ENCODE data around the gene P2RX7.
"Not testable (repeated sequence)": the region's sequence is repeated elsewhere in the genome, so short reads cannot be mapped to it uniquely, and the experiment has no call there.

The P2RX7 gene

DNA sequence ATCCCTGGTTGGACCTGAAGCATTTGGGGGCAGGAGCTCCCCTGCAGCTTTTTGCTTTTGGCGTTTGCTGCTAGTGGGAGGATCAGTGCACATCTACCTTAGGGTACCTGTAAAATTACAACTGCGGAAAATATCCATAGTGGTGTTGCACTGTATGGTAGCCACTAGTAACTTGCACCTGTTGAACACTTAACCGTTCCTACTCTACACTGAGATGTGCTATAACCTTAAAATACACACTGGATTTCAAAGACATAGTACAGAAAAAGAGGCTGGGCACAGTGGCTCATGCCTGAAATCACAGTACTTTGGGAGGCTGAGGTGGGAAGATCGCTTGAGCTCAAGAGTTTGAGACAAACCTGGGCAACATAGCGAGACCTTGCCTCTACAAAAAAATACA lies 80.2 kb downstream of the P2RX7 start:
- no peak for DNase-seq

DNA sequence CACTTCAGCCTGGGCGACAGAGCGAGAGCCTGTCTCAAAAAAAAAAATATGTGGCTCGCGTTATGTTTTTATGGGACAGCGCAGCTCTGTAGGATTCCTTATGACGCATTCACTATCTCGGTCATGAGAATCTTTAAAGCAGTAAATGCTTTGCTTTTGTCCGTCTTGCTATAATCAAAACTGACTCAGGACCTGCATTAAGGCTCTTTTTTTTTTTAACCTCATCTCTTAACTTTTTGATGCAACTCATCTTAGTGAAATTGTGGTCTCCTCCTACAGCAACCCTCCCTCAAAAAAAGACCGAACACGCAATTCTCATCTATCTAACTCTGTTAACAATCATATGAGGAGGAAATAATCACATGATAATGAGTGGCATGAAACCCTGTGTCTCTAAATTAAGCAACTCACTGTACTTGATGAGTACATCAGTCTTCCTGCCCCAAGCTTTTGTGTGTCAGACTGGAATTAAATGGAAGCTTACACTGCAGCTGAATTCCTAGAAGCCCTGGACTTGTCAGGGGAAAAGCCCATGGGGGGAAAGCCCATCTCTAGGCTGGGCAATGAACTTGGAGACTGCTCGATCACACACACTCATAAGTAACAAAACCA lies 81.6 kb downstream of the P2RX7 start:
- peak; percentile 17 to 20 for DNase-seq

DNA sequence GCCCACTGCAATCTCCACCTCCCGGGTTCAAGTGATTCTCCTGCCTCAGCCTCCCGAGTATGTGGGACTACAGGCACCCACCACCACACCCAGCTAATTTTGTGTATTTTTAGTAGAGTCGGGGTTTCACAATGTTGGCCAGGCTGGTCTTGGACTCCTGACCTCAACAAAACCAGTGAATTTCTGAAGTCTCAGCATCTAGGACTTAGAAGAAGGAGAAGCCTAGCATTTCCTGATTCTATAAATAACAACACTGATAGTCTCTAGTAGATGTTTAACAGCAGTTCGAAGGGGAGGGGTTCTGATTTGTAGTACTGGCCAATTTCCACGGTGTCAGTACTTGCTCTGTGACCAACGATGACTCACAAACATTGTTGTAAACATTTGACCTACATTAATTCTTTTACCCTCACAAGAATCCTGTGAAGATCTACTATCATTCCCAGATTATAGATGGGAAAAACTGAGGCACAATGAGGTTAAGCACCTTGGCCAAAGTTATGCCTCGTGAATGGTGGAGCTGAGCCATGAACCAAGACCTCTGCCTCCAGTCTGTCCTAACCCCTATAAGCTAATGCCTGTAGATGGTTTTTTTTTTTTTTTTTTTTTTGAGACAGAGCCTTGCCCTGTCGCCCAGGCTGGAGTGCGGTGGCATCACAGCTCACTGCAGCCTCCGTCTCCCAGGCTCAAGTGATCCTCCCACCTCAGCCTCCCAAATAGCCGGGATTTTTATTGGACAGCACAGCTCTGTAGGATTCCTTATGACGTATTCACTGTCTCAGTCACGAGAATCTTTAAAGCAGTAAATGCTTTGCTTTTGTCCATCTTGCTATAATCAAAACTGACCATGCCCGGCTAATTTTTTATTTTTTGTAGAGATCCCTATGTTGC lies 82.4 kb downstream of the P2RX7 start:
- no peak for DNase-seq

DNA sequence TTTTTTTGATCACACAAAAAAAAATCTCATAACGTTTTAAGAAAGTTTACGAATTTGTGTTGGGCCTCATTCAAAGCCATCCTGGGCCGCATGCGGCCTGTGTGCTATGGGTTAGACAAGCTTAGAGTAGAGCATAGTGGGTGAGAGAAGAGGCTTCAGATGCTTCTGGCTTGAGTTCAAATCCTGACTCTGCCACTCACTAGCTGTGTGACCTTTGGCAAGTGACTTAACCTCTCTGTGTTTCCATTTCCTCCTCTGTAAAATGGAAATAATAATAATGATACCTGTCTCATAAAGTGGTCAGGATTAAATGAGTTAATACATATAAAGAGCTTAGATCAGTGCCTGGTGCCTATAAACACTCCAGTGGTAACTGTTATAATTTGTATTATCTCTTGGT lies 83.4 kb downstream of the P2RX7 start:
- DNase-seq = no peak

DNA sequence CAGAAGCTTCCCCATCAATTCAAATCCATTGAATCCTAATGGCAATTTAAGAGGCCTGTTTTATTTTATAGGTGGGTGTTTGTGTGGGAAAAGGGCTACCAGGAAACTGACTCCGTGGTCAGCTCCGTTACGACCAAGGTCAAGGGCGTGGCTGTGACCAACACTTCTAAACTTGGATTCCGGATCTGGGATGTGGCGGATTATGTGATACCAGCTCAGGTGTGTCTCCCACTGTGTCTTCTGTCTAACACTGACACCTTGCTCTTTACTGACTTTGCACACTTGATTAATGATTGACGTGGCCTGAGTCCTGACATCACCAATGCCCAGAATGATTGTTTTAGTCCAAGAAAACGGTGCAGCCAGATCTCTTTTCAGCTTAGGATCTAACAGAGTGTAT lies 84.4 kb downstream of the P2RX7 start:
- DNase-seq = no peak

DNA sequence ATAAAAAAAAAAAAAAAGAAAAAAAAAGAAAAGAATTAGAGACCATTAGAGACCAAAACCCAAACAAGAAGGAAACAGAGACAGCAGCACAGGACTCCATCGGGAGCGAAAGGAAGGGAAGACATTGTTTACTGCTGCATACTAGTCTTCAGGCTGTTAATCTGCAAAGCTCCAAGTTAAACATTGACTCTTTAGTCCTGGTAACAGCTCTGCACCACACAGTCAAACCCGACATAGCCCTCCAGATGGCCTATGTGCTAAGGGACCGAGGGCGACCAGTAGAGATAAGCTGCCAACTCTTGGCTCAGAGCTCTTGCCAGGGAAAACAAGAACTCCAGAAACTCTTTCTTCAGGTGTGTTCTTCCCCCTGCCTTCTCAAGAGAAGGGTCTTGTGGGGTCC lies 85.1 kb downstream of the P2RX7 start:
- DNase-seq = no peak

DNA sequence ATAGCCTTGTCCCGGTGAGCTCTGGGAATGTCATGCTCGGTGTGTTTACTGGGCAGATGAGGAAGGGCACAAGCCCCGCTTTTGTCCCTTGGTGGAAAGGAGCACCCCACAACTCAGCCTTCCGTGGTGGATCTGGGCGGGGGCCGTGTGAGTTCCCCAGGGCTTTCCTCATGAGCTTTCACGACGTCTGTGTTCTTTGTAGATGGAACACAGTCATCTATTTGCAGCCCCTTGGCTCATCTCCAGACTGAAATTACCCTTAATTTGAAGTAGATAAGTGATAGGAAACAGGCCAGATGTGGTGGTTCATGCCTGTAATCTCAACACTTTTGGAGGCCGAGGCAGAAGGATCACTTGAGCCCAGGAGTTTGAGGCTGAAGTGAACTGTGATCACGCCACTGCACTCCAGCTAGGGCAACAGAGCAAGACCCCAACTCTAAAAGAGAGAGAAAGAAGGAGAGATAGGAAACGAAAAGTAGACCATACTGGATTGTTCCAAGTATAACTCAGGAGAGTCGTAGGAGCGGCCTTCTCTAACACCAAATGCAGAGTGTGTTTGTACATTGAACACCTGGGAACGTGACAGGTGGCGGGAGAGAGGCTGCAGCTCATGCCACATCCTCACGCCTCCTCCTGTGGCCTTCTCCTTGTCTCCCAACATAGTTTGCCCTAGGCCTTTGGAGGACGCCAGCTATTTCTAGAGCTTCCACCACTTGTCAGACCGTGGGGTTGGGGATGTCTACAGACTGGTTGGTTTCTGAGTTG lies 86.1 kb downstream of the P2RX7 start:
- DNase-seq = no peak

DNA sequence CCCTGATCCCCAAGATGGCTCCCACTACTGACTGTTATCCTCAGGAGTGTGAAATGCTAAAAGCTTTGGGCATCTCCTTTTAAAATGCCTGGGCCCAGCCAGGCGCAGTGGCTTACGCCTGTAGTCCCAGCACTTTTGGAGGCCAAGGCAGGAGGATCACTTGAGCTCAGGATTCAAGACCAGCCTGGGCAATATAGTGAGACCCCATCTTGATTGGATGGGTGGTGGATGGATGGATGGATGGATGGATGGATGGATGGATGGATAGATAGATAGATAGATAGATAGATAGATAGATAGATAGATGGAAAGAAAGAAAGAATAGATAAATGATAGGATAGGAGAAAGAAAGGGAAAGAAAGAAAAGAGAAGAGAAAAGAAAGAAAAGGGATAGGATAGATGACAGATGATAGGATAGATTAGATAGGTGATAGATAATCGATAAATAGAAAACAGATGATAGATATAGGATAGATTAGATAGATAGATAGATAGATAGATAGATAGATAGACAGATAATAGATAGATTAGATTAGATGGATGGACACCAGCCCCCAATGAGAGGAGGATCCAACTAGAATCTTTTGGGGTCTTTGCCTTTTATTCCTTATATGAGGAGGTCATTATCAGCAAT lies 86.8 kb downstream of the P2RX7 start:
- DNase-seq = no peak

DNA sequence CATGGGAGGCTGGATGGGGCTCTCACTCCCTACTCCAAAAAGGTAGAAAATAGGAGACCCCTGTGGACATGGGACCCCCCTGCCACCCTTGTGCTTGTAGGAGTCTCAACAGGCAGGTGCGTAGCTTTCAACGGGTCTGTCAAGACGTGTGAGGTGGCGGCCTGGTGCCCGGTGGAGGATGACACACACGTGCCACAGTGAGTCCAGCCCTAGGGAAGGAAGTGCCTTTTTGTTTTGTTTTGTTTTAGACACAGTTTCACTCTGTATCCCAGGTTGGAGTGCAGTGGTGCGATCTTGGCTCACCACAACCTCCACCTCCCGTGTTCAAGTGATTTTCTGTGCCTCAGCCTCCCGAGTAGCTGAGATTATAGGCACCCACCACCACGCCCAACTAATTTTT lies 90.2 kb downstream of the P2RX7 start:
- DNase-seq = no peak

DNA sequence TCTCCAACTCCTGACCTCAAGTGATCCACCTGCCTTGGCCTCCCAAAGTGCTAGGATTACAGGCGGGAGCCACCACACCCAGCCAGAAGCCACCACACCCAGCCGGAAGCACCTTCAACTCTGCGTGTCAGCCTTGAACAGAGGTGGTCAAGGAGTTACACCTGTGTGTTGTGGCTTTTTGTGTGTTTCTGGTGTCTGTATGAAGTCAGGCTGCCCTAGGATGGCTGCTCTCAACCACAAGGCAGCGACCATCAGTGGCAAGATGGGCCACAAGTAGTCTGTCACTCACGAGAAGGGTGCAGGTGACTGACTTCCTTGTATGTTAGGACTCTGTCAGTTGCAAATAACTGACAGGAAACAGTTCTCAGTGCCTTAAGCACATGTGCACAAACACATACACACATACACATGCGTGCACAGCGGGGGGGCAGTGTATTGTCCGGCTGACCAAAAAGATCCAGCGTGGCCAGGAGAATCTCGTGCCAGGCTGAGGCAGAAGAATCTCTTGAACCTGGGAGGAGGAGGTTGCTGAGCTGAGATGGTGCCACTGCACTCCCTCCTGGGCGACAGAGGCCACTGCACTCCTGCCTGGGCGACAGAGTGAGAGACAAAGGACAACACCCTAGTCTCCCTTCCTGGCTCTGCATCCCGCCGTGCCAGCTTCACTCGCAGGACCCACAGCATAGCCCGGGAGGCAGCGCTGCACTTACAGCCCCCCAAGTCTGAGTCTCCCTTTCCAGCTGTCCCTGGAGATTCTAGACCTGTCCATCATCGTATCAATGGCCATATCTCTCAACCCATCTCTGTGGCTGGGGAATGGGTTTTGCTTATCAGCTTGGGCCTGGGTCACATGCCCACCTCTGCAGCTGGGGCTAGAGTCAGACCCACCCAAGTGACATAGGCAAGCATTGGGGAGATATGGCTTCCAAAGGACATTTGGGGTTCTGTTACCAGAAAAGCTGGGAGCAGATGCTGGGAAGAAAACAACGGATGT lies 90.9 kb downstream of the P2RX7 start:
- DNase-seq = peak; percentile 28 to 36

DNA sequence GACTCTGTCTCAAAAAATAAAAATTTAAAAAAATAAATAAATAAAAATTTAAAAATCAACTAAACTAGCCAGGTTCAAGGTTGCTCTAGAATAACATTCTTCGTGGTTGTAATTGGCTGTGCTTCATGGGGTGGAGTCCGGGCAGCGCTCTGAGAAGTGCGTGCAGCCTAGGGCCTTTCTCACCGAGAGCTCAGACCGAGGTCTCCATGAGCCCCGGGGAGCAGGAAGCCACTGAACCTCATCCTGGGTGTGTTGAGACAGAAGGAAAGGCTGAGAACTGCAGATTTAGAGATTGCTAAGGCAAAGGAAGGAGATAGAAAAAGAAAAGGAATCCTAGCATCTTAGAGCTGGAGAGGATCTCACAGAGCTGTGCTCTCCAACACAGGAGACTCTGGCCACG lies 91.9 kb downstream of the P2RX7 start:
- DNase-seq = peak; percentile 22 to 28

DNA sequence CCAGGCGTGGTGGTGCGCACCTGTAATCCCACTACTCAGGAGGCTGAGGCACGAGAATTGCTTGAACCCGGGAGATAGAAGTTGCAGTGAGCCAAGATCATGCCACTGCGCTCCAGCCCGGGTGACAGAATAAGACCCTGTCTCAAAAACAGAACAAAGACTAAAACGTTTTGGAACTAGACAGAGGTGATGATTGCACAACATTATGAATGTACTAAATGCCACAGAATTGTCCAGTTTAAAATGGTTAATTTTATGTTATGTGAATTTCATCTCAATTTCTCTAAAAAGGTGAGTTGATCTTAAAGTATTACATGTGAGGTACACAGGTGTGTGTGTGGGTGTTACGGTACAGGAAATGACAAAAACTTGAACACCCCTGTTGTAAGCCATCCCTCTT lies 93.7 kb downstream of the P2RX7 start:
- DNase-seq = no peak

DNA sequence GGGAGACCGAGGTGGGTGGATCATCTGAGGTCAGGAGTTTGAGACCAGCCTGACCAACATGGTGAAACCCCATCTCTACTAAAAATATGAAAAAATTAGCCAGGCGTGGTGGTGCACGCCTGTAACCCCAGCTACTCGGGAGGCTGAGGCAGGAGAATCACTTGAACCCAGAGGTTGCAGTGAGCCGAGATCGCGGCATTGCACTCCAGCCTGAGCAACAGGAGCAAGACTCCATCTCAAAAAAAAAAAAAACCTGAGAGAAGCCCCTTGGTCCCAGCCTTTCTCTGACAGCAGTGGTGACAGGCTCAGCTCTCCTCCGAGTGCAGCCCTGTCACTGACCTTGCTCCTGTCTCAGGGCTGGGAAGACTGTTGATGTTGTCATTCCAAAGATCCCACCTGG lies 94.2 kb downstream of the P2RX7 start:
- DNase-seq = not testable (repeated sequence)

DNA sequence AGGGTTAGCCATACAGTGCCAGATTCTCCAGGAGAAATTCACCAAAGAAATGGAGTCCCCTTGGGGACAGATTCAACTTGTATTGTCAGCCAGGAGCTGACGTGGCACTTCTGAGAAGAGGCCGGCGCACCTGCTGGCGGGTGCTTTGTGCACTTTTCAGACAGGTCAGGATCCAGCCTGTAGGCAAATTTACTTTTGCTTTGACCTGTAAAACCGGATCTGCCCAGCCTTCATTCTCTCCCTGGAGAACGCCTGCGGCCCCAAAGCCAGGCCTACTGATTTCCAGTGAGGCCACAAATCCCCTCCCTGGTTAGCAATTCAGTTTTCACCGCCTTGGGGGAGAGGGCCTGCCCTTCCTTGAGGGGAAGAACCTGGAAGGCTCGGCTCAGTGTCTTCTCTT lies 94.6 kb downstream of the P2RX7 start:
- no peak for DNase-seq

DNA sequence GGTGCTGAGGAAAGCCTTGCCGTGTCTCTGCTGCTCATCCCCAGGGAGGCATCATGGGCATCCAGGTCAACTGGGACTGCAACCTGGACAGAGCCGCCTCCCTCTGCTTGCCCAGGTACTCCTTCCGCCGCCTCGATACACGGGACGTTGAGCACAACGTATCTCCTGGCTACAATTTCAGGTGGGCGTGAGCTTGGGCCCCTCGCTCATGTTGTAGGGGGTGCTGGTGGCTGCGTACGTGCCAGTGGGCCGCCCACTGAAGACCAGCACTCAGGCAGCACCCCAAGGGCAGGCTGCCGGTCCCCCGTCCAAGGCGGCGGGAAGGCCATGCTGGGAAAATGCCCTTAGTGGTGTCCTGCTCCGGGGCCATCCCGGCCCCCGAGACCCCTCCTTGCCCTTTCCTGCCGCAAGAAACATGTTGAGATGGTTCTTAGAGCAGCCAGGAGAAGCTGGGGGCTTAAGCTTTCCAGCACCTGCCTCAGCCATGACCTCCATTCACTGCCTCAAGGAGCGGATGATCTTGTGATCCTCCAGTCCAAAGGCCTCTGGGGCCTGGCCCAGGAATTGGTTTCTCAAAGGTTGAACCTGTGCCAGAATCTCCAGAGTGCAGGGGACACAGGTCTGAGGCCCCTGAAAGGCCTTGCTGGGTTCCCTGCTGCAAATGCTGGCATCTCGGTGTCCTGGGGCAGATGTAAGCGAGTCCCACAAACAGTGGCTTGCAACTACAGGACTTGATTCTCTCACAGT lies 96.4 kb downstream of the P2RX7 start:
- DNase-seq = no peak

DNA sequence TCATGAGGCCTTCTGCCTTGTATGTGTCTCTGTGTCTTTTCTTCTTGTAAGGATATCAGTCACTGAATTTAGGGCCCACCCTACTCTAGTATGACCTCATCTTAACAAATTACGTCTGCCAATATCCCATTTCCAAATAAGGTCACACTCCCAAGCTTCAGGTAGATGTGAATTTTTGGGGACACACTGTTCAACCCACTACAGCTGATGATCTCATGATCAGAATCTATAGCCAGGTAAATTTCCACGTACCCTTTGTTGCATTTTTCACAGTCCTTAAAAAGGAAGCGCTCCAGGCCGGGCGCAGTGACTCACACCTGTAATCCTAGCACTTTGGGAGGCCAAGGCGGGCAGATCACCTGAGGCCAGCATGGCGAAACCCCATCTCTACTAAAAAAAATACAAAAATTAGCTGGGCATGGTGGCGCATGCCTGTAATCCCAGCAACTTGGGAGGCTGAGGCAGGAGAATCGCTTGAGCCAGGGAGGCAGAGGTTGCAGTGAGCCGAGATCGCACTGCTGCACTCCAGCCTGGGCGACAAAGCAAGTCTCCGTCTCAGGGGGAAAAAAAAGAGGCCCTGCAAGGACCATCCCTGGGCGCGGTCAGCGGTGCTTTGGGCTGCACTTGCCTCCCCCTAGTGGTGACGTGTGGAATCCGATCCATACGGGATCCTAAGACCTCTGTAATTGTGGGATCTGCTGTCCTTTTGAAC lies 97.3 kb downstream of the P2RX7 start:
- peak; percentile 42 to 48 for DNase-seq

DNA sequence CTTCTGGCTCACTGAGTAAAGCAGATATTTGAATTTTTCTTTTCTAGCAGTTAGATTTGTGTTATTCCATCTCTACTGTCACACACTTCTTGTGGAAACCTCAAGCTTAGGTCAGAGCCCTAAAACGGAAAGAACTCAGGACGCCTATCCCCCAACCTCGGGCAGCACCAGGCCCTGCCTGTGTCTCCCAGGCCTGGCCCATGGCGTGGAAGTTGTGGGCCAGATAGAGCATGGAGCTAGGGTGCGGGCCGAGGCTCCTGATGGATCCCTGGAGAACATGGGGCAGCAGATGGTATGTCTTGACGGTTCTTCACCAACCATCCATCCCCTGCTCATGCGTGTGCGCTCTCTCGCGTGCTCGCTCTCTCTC lies 97.8 kb downstream of the P2RX7 start:
- DNase-seq = no peak

DNA sequence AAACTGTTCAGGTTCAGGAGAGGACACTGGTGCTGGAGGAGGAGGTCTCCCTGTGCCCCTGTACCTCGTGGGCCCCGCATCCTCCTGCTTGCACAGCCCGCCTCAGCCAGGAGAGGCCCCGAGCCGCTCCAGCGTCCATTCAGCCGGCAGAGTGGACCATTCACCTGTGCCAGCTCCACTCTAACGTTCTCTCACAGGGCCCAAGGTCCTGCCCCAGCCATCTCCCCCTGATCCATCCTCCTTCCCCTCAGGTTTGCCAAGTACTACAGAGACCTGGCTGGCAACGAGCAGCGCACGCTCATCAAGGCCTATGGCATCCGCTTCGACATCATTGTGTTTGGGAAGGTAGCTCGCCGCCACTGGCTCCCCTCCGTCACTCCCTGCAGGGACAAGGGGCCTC lies 99.5 kb downstream of the P2RX7 start:
- no peak for DNase-seq

DNA sequence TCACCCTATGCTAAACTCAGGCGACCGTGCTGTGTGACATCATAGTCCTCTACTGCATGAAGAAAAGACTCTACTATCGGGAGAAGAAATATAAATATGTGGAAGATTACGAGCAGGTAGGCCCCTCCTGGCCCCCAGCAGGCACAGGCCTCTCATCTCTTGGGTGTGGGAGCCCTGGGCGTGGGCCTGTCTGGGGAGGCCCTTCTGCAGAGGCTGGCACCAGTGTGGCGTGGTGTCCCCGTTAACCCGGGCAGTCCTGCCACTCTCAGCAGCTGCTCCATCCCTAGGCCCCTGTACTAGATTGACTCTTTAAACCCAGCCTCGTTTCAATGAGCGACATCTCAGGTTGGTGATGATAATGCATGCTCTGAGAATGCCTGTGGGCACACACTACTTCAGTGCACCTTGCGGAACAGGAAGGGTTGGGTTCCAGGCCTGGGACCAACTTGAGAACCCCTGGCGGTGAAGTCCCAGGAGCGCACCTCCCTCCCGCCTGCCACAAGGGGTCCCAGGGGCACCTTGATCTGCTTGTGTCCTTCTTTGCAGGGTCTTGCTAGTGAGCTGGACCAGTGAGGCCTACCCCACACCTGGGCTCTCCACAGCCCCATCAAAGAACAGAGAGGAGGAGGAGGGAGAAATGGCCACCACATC lies 100.4 kb downstream of the P2RX7 start:
- no peak for DNase-seq

DNA sequence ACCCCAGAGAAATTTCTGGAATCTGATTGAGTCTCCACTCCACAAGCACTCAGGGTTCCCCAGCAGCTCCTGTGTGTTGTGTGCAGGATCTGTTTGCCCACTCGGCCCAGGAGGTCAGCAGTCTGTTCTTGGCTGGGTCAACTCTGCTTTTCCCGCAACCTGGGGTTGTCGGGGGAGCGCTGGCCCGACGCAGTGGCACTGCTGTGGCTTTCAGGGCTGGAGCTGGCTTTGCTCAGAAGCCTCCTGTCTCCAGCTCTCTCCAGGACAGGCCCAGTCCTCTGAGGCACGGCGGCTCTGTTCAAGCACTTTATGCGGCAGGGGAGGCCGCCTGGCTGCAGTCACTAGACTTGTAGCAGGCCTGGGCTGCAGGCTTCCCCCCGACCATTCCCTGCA lies 100.9 kb downstream of the P2RX7 start:
- no peak for DNase-seq
